ENCODE results near the gene KCNMA1. TPM values are rescaled to one million over a fixed set of nuclear protein-coding genes. Genes with fewer than 3 reads are reported as not detected.
A peak's percentile ranks its signal among the peaks of the same experiment; 100 is the strongest.

KCNMA1 gene
- total RNA-seq, 4 donors from 2014 or later = 146 to 300 (median 265) TPM

DNA sequence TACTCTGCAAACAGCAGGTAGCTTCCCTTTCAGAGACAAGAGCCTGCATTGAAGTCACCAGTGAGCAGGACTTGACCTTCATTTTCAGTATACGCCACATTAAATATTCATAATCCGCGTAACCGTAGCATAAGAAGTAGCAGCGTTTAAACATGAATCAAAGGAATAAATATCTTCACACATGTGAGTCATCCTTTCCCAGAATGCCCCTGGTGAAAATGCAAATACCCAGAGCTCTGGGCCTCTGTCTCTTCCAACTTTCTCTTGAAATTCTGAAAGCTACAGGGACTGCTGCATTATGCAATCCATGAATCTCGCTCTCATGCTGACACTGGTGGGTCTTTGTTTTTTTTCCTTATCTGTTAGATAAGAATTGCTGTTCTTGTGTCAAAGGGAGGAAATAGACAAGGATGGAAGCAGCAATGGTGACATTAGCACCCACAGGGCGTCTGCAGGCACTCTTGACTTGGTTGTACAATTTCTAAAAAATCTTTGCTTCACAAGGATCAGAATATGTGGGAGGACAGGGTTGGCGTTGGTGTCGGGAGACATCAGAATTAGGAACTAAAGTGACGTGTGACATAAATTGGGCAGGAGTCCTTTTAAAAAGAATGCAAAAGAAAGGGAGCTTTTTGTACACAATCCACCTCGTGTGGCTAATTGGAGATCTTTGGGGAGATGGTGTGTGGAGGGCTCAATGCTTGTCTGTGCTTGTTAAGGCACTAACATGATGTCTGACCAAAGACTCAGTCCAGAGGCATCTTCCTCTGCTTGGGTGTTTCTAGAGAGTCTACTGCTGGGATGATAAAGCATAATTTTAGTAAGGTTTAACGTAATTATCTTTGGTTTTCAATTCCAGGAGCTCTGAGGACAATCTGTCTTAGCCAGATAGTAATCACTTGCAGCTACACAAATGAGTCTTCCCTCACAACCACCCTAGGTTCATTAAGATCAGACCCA lies 390.3 kb downstream of the KCNMA1 start:
- Histone ChIP-seq H3K27me3 (no peaks in the 10 kb centered on the region), H3K9me3 (no peaks in the 10 kb centered on the region), H3K4me3 (no peak overlapping the region), H3K36me3 (no peaks in the 10 kb centered on the region), H3K27ac (replicated peaks in 1 of 4) (peak overlapping the region; percentile 76 to 83 (median 78)), H3K4me1 (peaks cover 7 to 100% (median 98%) of the 10 kb centered on the region in 4 donors)
- intact Hi-C loops (cut with DNase I) = no loop called here
- no peak for DNase-seq (ENCODE audit: extremely low spot score)
- WGBS = 71% methylated on average over 12 of the region's 12 CpGs
- peak in 1 of 2 donors; percentile 14 for TF ChIP-seq POLR2AphosphoS5 (IDR thresholded peaks at IDR 0.05)
- TF ChIP-seq, protein P1, sequence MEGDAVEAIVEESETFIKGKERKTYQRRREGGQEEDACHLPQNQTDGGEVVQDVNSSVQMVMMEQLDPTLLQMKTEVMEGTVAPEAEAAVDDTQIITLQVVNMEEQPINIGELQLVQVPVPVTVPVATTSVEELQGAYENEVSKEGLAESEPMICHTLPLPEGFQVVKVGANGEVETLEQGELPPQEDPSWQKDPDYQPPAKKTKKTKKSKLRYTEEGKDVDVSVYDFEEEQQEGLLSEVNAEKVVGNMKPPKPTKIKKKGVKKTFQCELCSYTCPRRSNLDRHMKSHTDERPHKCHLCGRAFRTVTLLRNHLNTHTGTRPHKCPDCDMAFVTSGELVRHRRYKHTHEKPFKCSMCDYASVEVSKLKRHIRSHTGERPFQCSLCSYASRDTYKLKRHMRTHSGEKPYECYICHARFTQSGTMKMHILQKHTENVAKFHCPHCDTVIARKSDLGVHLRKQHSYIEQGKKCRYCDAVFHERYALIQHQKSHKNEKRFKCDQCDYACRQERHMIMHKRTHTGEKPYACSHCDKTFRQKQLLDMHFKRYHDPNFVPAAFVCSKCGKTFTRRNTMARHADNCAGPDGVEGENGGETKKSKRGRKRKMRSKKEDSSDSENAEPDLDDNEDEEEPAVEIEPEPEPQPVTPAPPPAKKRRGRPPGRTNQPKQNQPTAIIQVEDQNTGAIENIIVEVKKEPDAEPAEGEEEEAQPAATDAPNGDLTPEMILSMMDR (IDR thresholded peaks at IDR 0.05) = no peak

DNA sequence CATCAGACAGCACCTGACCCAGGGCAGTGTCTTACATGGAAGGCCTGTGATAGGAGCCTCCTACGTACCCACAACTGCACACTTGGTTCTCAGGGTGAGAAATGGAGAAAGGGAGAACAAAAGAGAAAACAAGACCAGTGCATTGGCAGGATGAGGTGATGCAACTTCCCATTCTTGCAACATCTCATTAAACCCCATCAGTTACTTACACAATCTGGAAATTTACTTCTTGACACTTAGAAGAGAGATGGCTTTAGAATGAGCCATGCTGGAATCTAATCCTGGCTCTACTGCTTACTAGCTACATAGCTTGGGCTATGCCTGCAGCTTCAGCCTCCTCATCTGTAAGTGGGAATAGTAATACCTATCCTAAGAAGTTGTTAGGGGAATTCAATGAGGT lies 391.7 kb downstream of the KCNMA1 start:
- Histone ChIP-seq H3K4me3 (no peak overlapping the region), H3K4me1 (peaks cover 8 to 100% (median 99%) of the 10 kb centered on the region in 4 donors), H3K27me3 (no peaks in the 10 kb centered on the region), H3K36me3 (no peaks in the 10 kb centered on the region), H3K27ac (replicated peaks in 1 of 4) (peak overlapping the region; percentile 76 to 83 (median 78)), H3K9me3 (no peaks in the 10 kb centered on the region)
- TF ChIP-seq, protein P1 (IDR thresholded peaks at IDR 0.05) = no peak
- peak; percentile 41 to 71 for TF ChIP-seq POLR2AphosphoS5 (IDR thresholded peaks at IDR 0.05)
- intact Hi-C loops (cut with DNase I) = no loop called here
- DNase-seq (ENCODE audit: extremely low spot score) = no peak
- WGBS = 59% methylated on average over 1 of the region's 1 CpG

DNA sequence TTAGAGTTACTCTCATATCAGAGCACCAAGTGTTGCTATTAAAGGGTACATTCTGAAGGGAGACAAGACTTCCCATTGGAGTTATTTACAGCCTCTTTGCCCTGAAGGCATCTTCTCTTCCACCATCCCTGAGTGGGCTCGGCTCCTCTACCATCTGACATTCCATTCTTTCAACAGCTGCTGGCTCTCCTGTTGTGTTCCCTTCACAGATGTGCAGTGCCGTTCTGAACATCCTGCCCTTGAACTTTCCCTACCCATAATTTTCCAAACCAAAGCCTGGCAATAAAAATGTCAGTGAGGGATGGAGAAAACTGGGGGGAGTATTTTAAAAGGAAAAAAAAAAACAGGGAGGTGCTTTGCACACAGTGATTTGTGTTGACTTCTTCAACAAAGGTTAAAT lies 392.9 kb downstream of the KCNMA1 start:
- Histone ChIP-seq H3K4me1 (peaks cover 11 to 100% (median 98%) of the 10 kb centered on the region in 4 donors), H3K36me3 (no peaks in the 10 kb centered on the region), H3K9me3 (no peaks in the 10 kb centered on the region), H3K27me3 (no peaks in the 10 kb centered on the region), H3K27ac (replicated peaks in 1 of 4) (peak overlapping the region; percentile 76 to 83 (median 78)), H3K4me3 (no peak overlapping the region)
- 68% methylated on average over 2 of the region's 2 CpGs for WGBS
- TF ChIP-seq POLR2A (IDR thresholded peaks at IDR 0.05; ENCODE audit: low read depth) (no peak), EP300 (IDR thresholded peaks at IDR 0.05) (no peak), POLR2AphosphoS5 (IDR thresholded peaks at IDR 0.05) (no peak)
- TF ChIP-seq, protein P1 (IDR thresholded peaks at IDR 0.05) = no peak
- no peak for DNase-seq (ENCODE audit: extremely low spot score)
- intact Hi-C loops (cut with DNase I) = no loop called here

DNA sequence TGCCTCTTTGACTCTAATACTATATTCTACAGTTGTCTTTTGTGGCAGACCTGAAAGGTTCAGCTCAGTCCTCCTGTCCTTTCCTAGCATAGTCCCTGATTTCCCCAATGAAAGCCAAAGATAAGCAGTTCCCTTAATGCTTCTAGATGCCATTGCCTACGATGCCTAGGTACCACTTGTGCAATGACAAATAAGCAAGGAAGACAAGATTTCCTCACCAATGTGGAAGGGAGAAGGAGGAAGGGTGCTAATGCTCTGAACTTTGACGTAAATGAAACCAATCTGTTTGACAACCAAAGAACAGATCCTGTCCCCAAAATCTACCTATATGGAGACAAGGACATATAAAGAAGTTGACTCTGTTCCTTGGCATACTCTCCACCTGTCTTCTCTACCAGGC lies 393.3 kb downstream of the KCNMA1 start:
- Histone ChIP-seq H3K27me3 (no peaks in the 10 kb centered on the region), H3K4me3 (no peak overlapping the region), H3K9me3 (no peaks in the 10 kb centered on the region), H3K27ac (replicated peaks in 1 of 4) (peak overlapping the region; percentile 76 to 83 (median 78)), H3K36me3 (no peaks in the 10 kb centered on the region), H3K4me1 (peaks cover 11 to 100% (median 98%) of the 10 kb centered on the region in 4 donors)
- intact Hi-C loops (cut with DNase I) = no loop called here
- DNase-seq (ENCODE audit: extremely low spot score) = no peak
- TF ChIP-seq EP300 (IDR thresholded peaks at IDR 0.05) (no peak), POLR2A (IDR thresholded peaks at IDR 0.05; ENCODE audit: low read depth) (no peak), POLR2AphosphoS5 (IDR thresholded peaks at IDR 0.05) (no peak)
- TF ChIP-seq, protein P1 (IDR thresholded peaks at IDR 0.05) = no peak
- WGBS = 73% methylated on average over 2 of the region's 2 CpGs
